GM23338 (cell line): ENCODE measurements around the gene CENPP.

Experiments used
- CREB1 ChIP-seq: fragments of 250-450 bp; sonication (Bioruptor Pico); IDR thresholded peaks from 2 replicates; pipeline ENCODE4 v1.5.0; 2020; ENCODE audit warnings: low read depth, mild to moderate bottlenecking, moderate library complexity
- EZH2phosphoT487 ChIP-seq: fragments of 200-600 bp; sonication (generic); IDR thresholded peaks from one replicate; pipeline ENCODE4 v1.8.1; 2018; ENCODE audit warnings: antibody characterized with exemption; ENCODE audit not compliant: unreplicated experiment
- POLR2AphosphoS5 ChIP-seq: IDR thresholded peaks from 2 replicates; pipeline ENCODE4 v1.6.1; 2016; ENCODE audit warnings: antibody characterized with exemption, low read depth
- TF ChIP-seq, protein P1 (sequence below), 2 experiments: fragments of 200-600 bp in 1 of 2; sonication (generic) in 1 of 2; conservative IDR thresholded peaks; 2 replicates each; pipeline versions ENCODE4 v1.5.1 to v1.6.1; 2016 to 2017; ENCODE audit warnings: antibody characterized with exemption in 2 of 2, low read depth in 2 of 2, mild to moderate bottlenecking in 2 of 2, moderate library complexity in 1 of 2
- TF ChIP-seq, protein P2 (sequence below): fragments of 250-450 bp; sonication (Bioruptor Pico); IDR thresholded peaks from 2 replicates; pipeline ENCODE4 v1.5.0; 2020; ENCODE audit warnings: mild to moderate bottlenecking, moderate library complexity
- TF ChIP-seq, protein P3 (sequence below): IDR thresholded peaks from one replicate; pipeline ENCODE4 v1.6.1; 2018; ENCODE audit warnings: antibody characterized with exemption; ENCODE audit not compliant: unreplicated experiment

DNA sequence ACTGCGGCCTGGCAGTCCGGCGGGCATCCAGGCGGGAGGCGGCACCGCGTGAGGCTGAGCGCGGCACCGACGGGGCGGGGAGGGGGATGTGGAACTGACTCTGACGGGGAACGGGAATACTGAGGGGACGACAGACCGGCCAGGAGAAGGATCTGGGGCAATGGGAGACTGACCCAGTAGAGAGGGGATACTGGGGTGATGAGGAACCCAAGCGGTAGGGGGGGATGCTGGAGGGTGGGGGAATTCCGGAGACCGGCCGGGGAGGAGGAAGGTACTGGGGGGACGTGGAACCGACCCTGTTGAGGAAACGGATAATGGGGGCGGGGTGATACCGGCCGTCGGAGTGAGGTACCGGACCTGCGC is 343.8 kb downstream of the CENPP start:
- TF ChIP-seq, protein P1, sequence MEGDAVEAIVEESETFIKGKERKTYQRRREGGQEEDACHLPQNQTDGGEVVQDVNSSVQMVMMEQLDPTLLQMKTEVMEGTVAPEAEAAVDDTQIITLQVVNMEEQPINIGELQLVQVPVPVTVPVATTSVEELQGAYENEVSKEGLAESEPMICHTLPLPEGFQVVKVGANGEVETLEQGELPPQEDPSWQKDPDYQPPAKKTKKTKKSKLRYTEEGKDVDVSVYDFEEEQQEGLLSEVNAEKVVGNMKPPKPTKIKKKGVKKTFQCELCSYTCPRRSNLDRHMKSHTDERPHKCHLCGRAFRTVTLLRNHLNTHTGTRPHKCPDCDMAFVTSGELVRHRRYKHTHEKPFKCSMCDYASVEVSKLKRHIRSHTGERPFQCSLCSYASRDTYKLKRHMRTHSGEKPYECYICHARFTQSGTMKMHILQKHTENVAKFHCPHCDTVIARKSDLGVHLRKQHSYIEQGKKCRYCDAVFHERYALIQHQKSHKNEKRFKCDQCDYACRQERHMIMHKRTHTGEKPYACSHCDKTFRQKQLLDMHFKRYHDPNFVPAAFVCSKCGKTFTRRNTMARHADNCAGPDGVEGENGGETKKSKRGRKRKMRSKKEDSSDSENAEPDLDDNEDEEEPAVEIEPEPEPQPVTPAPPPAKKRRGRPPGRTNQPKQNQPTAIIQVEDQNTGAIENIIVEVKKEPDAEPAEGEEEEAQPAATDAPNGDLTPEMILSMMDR (conservative IDR thresholded peaks at IDR 0.05; ENCODE audit: low read depth in 2 of 2) = no peak
- TF ChIP-seq, protein P2, sequence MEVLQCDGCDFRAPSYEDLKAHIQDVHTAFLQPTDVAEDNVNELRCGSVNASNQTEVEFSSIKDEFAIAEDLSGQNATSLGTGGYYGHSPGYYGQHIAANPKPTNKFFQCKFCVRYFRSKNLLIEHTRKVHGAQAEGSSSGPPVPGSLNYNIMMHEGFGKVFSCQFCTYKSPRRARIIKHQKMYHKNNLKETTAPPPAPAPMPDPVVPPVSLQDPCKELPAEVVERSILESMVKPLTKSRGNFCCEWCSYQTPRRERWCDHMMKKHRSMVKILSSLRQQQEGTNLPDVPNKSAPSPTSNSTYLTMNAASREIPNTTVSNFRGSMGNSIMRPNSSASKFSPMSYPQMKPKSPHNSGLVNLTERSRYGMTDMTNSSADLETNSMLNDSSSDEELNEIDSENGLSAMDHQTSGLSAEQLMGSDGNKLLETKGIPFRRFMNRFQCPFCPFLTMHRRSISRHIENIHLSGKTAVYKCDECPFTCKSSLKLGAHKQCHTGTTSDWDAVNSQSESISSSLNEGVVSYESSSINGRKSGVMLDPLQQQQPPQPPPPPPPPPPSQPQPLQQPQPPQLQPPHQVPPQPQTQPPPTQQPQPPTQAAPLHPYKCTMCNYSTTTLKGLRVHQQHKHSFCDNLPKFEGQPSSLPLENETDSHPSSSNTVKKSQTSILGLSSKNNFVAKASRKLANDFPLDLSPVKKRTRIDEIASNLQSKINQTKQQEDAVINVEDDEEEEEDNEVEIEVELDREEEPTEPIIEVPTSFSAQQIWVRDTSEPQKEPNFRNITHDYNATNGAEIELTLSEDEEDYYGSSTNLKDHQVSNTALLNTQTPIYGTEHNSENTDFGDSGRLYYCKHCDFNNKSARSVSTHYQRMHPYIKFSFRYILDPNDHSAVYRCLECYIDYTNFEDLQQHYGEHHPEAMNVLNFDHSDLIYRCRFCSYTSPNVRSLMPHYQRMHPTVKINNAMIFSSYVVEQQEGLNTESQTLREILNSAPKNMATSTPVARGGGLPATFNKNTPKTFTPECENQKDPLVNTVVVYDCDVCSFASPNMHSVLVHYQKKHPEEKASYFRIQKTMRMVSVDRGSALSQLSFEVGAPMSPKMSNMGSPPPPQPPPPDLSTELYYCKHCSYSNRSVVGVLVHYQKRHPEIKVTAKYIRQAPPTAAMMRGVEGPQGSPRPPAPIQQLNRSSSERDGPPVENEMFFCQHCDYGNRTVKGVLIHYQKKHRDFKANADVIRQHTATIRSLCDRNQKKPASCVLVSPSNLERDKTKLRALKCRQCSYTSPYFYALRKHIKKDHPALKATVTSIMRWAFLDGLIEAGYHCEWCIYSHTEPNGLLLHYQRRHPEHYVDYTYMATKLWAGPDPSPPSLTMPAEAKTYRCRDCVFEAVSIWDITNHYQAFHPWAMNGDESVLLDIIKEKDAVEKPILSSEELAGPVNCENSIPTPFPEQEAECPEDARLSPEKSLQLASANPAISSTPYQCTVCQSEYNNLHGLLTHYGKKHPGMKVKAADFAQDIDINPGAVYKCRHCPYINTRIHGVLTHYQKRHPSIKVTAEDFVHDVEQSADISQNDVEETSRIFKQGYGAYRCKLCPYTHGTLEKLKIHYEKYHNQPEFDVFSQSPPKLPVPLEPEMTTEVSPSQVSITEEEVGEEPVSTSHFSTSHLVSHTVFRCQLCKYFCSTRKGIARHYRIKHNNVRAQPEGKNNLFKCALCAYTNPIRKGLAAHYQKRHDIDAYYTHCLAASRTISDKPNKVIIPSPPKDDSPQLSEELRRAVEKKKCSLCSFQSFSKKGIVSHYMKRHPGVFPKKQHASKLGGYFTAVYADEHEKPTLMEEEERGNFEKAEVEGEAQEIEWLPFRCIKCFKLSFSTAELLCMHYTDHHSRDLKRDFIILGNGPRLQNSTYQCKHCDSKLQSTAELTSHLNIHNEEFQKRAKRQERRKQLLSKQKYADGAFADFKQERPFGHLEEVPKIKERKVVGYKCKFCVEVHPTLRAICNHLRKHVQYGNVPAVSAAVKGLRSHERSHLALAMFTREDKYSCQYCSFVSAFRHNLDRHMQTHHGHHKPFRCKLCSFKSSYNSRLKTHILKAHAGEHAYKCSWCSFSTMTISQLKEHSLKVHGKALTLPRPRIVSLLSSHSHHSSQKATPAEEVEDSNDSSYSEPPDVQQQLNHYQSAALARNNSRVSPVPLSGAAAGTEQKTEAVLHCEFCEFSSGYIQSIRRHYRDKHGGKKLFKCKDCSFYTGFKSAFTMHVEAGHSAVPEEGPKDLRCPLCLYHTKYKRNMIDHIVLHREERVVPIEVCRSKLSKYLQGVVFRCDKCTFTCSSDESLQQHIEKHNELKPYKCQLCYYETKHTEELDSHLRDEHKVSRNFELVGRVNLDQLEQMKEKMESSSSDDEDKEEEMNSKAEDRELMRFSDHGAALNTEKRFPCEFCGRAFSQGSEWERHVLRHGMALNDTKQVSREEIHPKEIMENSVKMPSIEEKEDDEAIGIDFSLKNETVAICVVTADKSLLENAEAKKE = no peak
- no peak for TF ChIP-seq POLR2AphosphoS5
- no peak for TF ChIP-seq EZH2phosphoT487
- TF ChIP-seq, protein P3, sequence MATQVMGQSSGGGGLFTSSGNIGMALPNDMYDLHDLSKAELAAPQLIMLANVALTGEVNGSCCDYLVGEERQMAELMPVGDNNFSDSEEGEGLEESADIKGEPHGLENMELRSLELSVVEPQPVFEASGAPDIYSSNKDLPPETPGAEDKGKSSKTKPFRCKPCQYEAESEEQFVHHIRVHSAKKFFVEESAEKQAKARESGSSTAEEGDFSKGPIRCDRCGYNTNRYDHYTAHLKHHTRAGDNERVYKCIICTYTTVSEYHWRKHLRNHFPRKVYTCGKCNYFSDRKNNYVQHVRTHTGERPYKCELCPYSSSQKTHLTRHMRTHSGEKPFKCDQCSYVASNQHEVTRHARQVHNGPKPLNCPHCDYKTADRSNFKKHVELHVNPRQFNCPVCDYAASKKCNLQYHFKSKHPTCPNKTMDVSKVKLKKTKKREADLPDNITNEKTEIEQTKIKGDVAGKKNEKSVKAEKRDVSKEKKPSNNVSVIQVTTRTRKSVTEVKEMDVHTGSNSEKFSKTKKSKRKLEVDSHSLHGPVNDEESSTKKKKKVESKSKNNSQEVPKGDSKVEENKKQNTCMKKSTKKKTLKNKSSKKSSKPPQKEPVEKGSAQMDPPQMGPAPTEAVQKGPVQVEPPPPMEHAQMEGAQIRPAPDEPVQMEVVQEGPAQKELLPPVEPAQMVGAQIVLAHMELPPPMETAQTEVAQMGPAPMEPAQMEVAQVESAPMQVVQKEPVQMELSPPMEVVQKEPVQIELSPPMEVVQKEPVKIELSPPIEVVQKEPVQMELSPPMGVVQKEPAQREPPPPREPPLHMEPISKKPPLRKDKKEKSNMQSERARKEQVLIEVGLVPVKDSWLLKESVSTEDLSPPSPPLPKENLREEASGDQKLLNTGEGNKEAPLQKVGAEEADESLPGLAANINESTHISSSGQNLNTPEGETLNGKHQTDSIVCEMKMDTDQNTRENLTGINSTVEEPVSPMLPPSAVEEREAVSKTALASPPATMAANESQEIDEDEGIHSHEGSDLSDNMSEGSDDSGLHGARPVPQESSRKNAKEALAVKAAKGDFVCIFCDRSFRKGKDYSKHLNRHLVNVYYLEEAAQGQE = no peak
- TF ChIP-seq CREB1 = no peak
